ENCODE results near the gene BPIFA1.
A peak's percentile ranks its signal among the peaks of the same experiment; 100 is the strongest.

Gene BPIFA1

DNA sequence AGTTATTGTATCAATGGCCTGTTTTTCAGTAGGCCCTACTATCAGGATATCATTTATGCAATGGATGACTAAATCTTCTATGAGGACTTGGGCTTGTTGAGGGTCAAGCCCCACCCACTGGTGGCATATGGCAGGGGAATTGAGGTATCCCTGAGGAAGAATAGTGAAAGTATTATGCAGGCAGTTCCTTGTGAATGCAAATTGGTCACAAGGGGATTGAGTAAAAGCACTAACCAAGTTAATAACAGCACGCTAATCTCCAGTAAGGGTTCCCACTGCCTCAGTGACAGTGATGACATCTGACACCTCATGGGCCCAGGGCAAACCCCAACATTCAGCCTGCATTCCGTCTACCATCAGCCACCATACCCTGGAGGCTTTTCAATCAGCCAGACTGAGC is 14.9 kb downstream of the BPIFA1 start:
- Histone ChIP-seq H2AK5ac (ENCODE audit: low read length) (no peak overlapping the region), H2BK120ac (ENCODE audit: low read depth, low read length) (no peak overlapping the region), H4K5ac (ENCODE audit: low read length) (no peak overlapping the region), H3K79me1 (ENCODE audit: low read length) (no peaks in the 10 kb centered on the region), H3K9ac (ENCODE audit: low read length) (no peak overlapping the region), H3K36me3 (ENCODE audit: control insufficient read depth, insufficient read depth, low read length) (no peaks in the 10 kb centered on the region), H3K23ac (ENCODE audit: low read length) (no peak overlapping the region), H3K18ac (ENCODE audit: low read length) (no peak overlapping the region), H4K8ac (ENCODE audit: low read depth, low read length) (no peak overlapping the region), H3K27ac (ENCODE audit: low read depth, low read length) (no peak overlapping the region), H3K4me1 (ENCODE audit: control insufficient read depth, low read depth, low read length) (no peaks in the 10 kb centered on the region), H3K4me2 (ENCODE audit: low read length) (no peak overlapping the region), H2BK5ac (ENCODE audit: low read length) (no peak overlapping the region), H3K4me3 (ENCODE audit: low read length) (no peak overlapping the region), H2BK15ac (replicated peaks; ENCODE audit: low read depth) (no peak overlapping the region), H3K4ac (ENCODE audit: low read depth, low read length) (no peak overlapping the region), H3K56ac (ENCODE audit: low read length) (no peak overlapping the region), H3K27me3 (ENCODE audit: insufficient read depth, low read length, poor library complexity) (no peaks in the 10 kb centered on the region), H3K79me2 (ENCODE audit: control insufficient read depth, insufficient read depth, low read length) (no peaks in the 10 kb centered on the region)
- DNase-seq = peak; percentile 27
- no CpG with 5 or more reads among the region's 2 CpGs for WGBS (ENCODE audit: extremely low coverage, insufficient coverage, low lambda C conversion rate)

DNA sequence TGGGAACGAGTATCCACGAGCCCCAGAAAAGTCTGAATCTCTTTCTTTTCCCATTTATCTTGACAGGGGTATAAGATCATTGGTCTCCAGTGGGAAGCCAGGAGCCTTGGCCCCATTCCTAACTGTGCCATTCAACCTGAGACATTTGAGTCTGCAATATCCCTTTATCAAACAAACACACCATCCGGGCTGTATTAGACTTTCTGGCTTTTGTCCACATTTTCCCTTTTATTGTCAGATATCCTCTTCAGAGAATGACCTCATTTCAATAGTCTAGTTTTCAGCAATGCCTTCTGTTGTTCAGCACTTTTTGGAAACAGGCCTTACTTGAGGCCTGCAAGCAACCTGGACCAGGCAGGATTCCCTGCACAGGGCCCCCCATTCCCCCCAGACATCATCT is 15.7 kb downstream of the BPIFA1 start:
- Histone ChIP-seq H3K27me3 (ENCODE audit: insufficient read depth, low read length, poor library complexity) (no peaks in the 10 kb centered on the region), H2BK120ac (ENCODE audit: low read depth, low read length) (no peak overlapping the region), H2BK5ac (ENCODE audit: low read length) (no peak overlapping the region), H3K18ac (ENCODE audit: low read length) (no peak overlapping the region), H3K56ac (ENCODE audit: low read length) (no peak overlapping the region), H3K79me2 (ENCODE audit: control insufficient read depth, insufficient read depth, low read length) (no peaks in the 10 kb centered on the region), H2AK5ac (ENCODE audit: low read length) (no peak overlapping the region), H4K5ac (ENCODE audit: low read length) (no peak overlapping the region), H4K8ac (ENCODE audit: low read depth, low read length) (no peak overlapping the region), H3K4me2 (ENCODE audit: low read length) (no peak overlapping the region), H3K4me3 (ENCODE audit: low read length) (no peak overlapping the region), H2BK15ac (replicated peaks; ENCODE audit: low read depth) (no peak overlapping the region), H3K27ac (ENCODE audit: low read depth, low read length) (no peak overlapping the region), H3K9ac (ENCODE audit: low read length) (no peak overlapping the region), H3K79me1 (ENCODE audit: low read length) (no peaks in the 10 kb centered on the region), H3K4ac (ENCODE audit: low read depth, low read length) (no peak overlapping the region), H3K4me1 (ENCODE audit: control insufficient read depth, low read depth, low read length) (no peaks in the 10 kb centered on the region), H3K36me3 (ENCODE audit: control insufficient read depth, insufficient read depth, low read length) (no peaks in the 10 kb centered on the region), H3K23ac (ENCODE audit: low read length) (no peak overlapping the region)
- no peak for DNase-seq
- no CpG with 5 or more reads among the region's 3 CpGs for WGBS (ENCODE audit: extremely low coverage, insufficient coverage, low lambda C conversion rate)

DNA sequence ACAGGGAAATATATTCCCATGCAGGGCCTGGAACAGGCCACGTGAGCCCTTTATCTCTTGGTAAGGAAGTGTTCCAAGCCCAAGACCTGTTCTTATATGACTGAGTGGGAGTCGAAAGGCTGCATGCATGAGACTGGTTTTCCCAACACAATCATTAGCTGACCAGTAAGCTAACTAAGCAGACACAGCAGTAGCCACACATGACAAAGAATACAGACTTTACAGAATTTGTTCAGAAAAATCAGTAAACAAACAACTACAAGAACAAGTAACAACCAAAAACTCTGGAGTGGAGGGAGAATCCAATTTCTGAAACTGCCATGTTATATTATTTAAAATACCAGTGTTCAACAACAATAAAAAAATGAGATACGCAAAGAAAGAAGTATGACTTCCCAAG is 16.7 kb downstream of the BPIFA1 start:
- Histone ChIP-seq H2BK120ac (ENCODE audit: low read depth, low read length) (no peak overlapping the region), H3K23ac (ENCODE audit: low read length) (no peak overlapping the region), H3K9ac (ENCODE audit: low read length) (no peak overlapping the region), H3K27me3 (ENCODE audit: insufficient read depth, low read length, poor library complexity) (no peaks in the 10 kb centered on the region), H3K4me3 (ENCODE audit: low read length) (no peak overlapping the region), H4K5ac (ENCODE audit: low read length) (no peak overlapping the region), H3K4ac (ENCODE audit: low read depth, low read length) (no peak overlapping the region), H2BK5ac (ENCODE audit: low read length) (no peak overlapping the region), H3K27ac (ENCODE audit: low read depth, low read length) (no peak overlapping the region), H3K56ac (ENCODE audit: low read length) (no peak overlapping the region), H3K4me1 (ENCODE audit: control insufficient read depth, low read depth, low read length) (no peaks in the 10 kb centered on the region), H3K36me3 (ENCODE audit: control insufficient read depth, insufficient read depth, low read length) (no peaks in the 10 kb centered on the region), H3K4me2 (ENCODE audit: low read length) (no peak overlapping the region), H2BK15ac (replicated peaks; ENCODE audit: low read depth) (no peak overlapping the region), H3K18ac (ENCODE audit: low read length) (no peak overlapping the region), H3K79me1 (ENCODE audit: low read length) (no peaks in the 10 kb centered on the region), H2AK5ac (ENCODE audit: low read length) (no peak overlapping the region), H3K79me2 (ENCODE audit: control insufficient read depth, insufficient read depth, low read length) (no peaks in the 10 kb centered on the region), H4K8ac (ENCODE audit: low read depth, low read length) (no peak overlapping the region)
- WGBS (ENCODE audit: extremely low coverage, insufficient coverage, low lambda C conversion rate) = no CpG with 5 or more reads among the region's 3 CpGs
- no peak for DNase-seq

DNA sequence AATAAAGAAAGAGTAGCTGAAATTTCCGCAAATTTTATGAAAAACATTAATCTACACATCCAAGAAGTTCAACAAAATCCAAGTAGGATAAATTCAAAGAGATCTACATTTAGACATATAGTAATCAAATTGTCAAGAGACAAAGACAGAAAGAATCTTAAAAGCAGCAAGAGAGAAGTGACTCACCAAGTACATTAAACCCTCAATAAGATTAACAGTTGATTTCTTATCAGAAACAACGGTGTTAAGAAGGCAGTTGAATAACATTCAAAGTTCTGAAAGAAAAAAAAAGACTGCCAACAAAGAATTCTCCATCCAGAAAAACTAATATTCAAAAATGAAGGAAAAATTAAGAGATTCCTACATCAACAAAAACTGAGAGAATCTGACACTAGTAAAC is 19.2 kb downstream of the BPIFA1 start:
- Histone ChIP-seq H3K4ac (ENCODE audit: low read depth, low read length) (no peak overlapping the region), H3K4me2 (ENCODE audit: low read length) (no peak overlapping the region), H3K56ac (ENCODE audit: low read length) (no peak overlapping the region), H2BK120ac (ENCODE audit: low read depth, low read length) (no peak overlapping the region), H2AK5ac (ENCODE audit: low read length) (no peak overlapping the region), H3K79me2 (ENCODE audit: control insufficient read depth, insufficient read depth, low read length) (no peaks in the 10 kb centered on the region), H4K5ac (ENCODE audit: low read length) (no peak overlapping the region), H3K36me3 (ENCODE audit: control insufficient read depth, insufficient read depth, low read length) (no peaks in the 10 kb centered on the region), H3K27me3 (ENCODE audit: insufficient read depth, low read length, poor library complexity) (no peaks in the 10 kb centered on the region), H3K18ac (ENCODE audit: low read length) (no peak overlapping the region), H3K4me3 (ENCODE audit: low read length) (no peak overlapping the region), H3K23ac (ENCODE audit: low read length) (no peak overlapping the region), H3K79me1 (ENCODE audit: low read length) (no peaks in the 10 kb centered on the region), H2BK15ac (replicated peaks; ENCODE audit: low read depth) (no peak overlapping the region), H3K9ac (ENCODE audit: low read length) (no peak overlapping the region), H4K8ac (ENCODE audit: low read depth, low read length) (no peak overlapping the region), H2BK5ac (ENCODE audit: low read length) (no peak overlapping the region), H3K27ac (ENCODE audit: low read depth, low read length) (no peak overlapping the region), H3K4me1 (ENCODE audit: control insufficient read depth, low read depth, low read length) (no peaks in the 10 kb centered on the region)
- DNase-seq = no peak
- no CpG with 5 or more reads among the region's 2 CpGs for WGBS (ENCODE audit: extremely low coverage, insufficient coverage, low lambda C conversion rate)

DNA sequence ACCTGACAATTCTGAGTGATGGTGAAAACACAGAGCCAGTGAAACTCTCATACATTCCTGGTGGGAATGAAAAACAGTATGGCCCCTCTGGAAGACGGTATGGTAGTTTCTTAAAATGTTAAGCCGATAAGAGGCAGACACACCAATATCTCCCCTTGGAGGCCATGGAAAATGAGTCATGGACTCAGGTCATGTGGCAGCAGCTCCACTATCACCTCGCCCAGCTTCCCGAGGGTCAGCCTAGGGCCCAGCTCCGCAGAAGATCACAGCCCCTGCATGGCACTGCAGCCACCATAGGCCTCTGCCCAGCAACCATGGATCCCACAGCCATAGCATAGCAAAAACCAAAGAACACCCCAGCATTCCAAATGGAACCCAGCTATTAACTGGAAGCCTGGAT is 21.4 kb downstream of the BPIFA1 start:
- Histone ChIP-seq H2BK15ac (replicated peaks; ENCODE audit: low read depth) (no peak overlapping the region), H3K4ac (ENCODE audit: low read depth, low read length) (no peak overlapping the region), H4K8ac (ENCODE audit: low read depth, low read length) (no peak overlapping the region), H3K23ac (ENCODE audit: low read length) (no peak overlapping the region), H2BK5ac (ENCODE audit: low read length) (no peak overlapping the region), H3K4me1 (ENCODE audit: control insufficient read depth, low read depth, low read length) (no peaks in the 10 kb centered on the region), H3K9ac (ENCODE audit: low read length) (no peak overlapping the region), H3K27ac (ENCODE audit: low read depth, low read length) (no peak overlapping the region), H3K36me3 (ENCODE audit: control insufficient read depth, insufficient read depth, low read length) (no peaks in the 10 kb centered on the region), H3K79me1 (ENCODE audit: low read length) (no peaks in the 10 kb centered on the region), H2AK5ac (ENCODE audit: low read length) (no peak overlapping the region), H3K79me2 (ENCODE audit: control insufficient read depth, insufficient read depth, low read length) (no peaks in the 10 kb centered on the region), H3K56ac (ENCODE audit: low read length) (no peak overlapping the region), H3K27me3 (ENCODE audit: insufficient read depth, low read length, poor library complexity) (no peaks in the 10 kb centered on the region), H2BK120ac (ENCODE audit: low read depth, low read length) (no peak overlapping the region), H3K4me2 (ENCODE audit: low read length) (no peak overlapping the region), H4K5ac (ENCODE audit: low read length) (no peak overlapping the region), H3K4me3 (ENCODE audit: low read length) (no peak overlapping the region), H3K18ac (ENCODE audit: low read length) (no peak overlapping the region)
- DNase-seq = no peak
- no CpG with 5 or more reads among the region's 5 CpGs for WGBS (ENCODE audit: extremely low coverage, insufficient coverage, low lambda C conversion rate)

DNA sequence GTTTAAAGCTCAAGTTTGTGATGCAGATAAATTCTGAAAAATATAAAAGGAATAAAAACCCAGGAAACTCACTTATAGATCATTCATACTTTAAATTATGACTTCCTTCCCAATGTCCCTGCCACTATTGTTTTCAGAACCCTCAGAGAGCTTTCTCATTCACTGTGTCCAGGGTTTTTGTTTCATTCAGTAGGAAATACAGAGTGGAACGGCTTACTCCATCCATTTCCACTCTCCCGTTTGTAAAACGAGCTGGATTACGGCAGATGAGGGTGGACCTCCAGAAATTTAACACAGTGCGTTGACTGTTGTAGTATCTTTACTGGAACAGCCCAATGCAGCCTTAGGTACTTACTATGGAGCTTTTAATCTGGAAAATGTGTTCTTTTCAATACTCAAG is 23.6 kb downstream of the BPIFA1 start:
- no peak overlapping the region for H4K8ac ChIP-seq (ENCODE audit: low read depth, low read length)
- H2BK5ac ChIP-seq (ENCODE audit: low read length) = no peak overlapping the region
- no peak overlapping the region for H3K18ac ChIP-seq (ENCODE audit: low read length)
- no peaks in the 10 kb centered on the region for H3K79me2 ChIP-seq (ENCODE audit: control insufficient read depth, insufficient read depth, low read length)
- H3K9ac ChIP-seq (ENCODE audit: low read length) = no peak overlapping the region
- no peak overlapping the region for H3K23ac ChIP-seq (ENCODE audit: low read length)
- no CpG with 5 or more reads among the region's 5 CpGs for WGBS (ENCODE audit: extremely low coverage, insufficient coverage, low lambda C conversion rate)
- no peak overlapping the region for H3K4ac ChIP-seq (ENCODE audit: low read depth, low read length)
- H3K27me3 ChIP-seq (ENCODE audit: insufficient read depth, low read length, poor library complexity) = no peaks in the 10 kb centered on the region
- H2AK5ac ChIP-seq (ENCODE audit: low read length) = no peak overlapping the region
- no peak overlapping the region for H2BK120ac ChIP-seq (ENCODE audit: low read depth, low read length)
- H2BK15ac ChIP-seq (replicated peaks; ENCODE audit: low read depth) = no peak overlapping the region
- no peak overlapping the region for H3K56ac ChIP-seq (ENCODE audit: low read length)
- no peak overlapping the region for H3K4me3 ChIP-seq (ENCODE audit: low read length)
- DNase-seq = no peak
- H3K4me1 ChIP-seq (ENCODE audit: control insufficient read depth, low read depth, low read length) = no peaks in the 10 kb centered on the region
- H3K36me3 ChIP-seq (ENCODE audit: control insufficient read depth, insufficient read depth, low read length) = no peaks in the 10 kb centered on the region
- no peak overlapping the region for H3K4me2 ChIP-seq (ENCODE audit: low read length)
- H4K5ac ChIP-seq (ENCODE audit: low read length) = no peak overlapping the region
- H3K79me1 ChIP-seq (ENCODE audit: low read length) = no peaks in the 10 kb centered on the region
- no peak overlapping the region for H3K27ac ChIP-seq (ENCODE audit: low read depth, low read length)
